Measurements from ENCODE around the gene GNG11.

The GNG11 gene

DNA sequence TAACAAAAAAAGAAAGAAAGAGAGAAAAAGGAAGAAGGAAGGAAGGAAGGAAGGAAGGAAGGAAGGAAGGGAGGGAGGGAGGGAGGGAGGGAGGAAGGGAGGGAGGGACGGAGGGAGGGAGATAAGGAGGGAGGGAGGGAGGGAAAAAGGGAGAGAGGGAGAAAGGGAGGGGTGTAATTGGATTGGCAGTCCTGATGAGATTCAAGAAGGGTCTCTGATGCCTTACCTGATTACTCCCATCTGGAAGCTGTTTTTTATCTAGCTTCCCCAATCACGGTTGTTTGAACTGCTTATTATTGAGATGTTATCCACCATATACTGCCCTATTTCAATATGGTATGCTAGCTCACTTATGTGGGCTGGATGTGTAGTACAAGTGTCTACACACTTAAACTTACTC, 27.3 kb downstream of the GNG11 start:
- no peak for ATAC-seq

DNA sequence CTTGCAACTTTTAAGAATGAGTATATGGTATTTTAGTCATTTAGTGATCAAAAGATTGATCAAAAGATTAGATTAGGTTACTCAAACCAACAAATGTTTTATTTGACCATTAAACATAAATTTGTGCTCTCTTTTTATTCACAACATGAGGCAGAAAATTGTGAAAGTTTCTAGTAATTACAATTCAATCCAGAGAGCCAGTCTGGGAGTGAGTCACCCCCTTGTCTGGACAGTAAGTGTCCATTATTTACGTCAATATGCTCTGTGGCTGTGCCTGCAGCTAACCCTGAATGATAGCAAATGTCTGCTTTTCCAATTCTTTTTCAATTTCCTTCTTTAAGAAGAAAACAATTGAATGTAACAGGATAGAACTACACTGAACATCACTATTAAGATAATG, 27.9 kb downstream of the GNG11 start:
- ATAC-seq, result no peak

DNA sequence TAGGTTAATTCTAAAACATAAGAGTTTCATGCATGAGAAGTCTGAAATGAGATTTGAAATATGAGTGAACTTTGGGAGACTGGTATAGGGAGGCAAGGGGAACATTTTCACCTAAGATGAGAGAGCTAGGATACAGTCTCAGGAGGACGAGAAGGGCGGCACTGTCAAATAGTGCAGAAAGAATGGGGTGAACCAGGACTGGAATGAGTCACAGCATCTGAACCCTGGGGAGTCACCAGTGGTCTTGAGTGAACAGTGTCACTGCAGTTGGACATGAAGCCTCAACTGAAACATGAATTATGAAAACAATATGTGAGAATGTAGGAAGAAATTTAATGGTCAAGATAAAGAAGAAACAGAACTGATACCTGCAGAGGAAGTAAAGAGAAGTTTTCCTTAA, 33.8 kb downstream of the GNG11 start:
- ATAC-seq, result no peak

DNA sequence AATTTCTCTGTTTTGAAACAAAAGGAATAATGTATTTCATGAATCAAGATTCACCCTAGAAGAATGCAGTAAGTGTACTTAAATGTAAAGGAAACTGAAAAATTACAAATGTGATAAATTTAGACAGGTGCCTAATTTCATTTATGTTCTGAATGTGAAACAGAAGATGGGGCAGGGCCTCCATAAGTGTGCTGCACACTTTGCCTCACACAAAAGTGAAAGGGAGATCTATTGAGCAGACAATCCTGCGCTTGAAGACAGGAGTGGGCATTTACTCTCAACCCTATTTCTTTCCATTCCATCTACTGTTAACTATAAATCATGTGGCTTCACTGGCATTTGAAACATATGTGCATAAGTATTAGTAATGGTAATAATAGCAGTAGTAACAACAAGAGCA, 36.2 kb downstream of the GNG11 start:
- ATAC-seq, result no peak

DNA sequence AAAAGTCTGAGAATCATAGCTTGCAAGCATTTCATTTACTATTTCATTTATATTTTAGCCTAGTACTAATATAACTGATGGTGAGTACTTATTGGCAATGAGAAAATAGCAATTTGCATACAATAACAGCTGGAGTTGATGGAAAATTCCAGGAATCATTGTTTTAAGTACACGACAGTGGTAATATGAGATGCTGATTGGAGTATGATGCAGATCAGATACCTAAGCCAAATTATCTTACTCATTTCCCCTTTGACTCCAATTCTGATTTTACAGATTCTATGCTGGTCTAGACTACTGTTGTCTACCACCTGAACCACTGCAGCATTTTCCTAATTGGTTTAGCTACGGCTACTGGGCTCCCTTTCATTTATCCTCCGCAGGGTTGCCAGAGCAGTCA, 36.7 kb downstream of the GNG11 start:
- ATAC-seq, result no peak

DNA sequence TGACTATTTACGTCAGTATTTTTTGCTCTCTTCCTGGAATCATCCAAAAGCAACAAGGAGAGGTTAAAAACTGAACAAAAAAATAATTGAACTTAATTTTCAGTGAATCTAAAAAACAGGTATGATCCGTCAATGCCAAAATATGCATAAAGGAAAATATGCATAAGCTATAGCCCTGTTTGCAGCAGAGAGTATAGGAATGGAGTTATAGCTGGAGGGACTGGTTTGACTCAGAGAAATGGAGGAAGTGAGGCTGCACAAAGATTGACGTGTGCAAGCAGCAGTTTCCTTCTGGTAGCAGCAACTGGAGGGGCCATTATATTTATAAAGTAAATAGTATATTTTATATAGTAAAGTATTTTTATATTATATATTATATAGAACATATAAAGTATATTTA, 37.1 kb downstream of the GNG11 start:
- ATAC-seq, result no peak

DNA sequence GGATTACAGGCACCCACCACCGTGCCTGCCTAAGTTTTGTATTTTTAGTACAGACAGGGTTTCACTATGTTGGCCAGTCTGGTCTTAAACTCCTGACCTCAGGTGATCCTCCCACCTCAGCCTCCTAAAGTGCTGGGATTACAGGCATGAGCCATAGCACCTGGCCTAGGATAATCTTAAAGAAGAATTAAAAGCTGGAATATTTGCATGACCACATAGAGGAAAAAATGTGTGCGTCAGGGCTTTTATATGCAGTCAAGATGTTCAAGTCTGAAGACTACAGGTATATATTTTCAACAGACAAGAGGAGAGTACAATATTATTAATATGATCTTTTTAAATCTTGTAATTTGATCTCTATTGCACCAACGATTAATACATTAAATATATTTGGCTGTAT, 39.5 kb downstream of the GNG11 start:
- no peak for ATAC-seq

DNA sequence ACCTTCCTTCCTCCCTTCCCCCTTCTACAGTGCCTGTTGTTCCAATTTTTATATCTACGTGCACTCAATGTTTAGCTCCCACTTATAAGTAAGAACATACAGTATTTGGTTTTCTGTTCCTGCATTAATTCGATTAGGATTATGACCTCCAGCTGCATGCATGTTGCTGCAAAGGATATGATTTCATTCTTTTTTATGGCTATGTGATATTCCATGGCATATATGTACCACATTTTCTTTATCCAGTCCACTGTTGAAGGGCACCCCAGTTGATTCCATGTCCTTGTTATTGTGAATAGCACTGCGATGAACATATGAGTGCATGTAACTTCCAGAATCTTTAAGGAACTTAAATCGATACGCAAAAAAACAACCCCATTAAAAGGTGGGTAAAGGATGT, 42.7 kb downstream of the GNG11 start:
- no peak for ATAC-seq

DNA sequence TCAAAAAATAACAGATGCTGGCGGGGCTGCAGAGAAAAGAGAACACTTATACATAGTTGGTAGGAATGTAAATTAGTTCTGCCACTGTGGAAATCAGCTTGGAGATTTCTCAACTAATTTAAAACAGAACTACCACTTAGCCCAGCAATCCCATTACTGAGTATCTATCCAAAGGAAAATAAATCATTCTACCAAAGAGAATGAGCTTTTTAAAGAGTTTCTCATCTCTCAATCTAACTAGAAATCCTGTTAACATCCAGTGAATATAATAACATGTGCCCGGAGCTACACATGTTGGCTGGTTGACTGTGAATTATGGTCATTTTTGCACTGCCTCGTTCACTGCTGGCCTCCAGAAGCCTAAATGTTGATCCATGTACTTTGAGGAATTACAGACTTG, 43.3 kb downstream of the GNG11 start:
- no peak for ATAC-seq

DNA sequence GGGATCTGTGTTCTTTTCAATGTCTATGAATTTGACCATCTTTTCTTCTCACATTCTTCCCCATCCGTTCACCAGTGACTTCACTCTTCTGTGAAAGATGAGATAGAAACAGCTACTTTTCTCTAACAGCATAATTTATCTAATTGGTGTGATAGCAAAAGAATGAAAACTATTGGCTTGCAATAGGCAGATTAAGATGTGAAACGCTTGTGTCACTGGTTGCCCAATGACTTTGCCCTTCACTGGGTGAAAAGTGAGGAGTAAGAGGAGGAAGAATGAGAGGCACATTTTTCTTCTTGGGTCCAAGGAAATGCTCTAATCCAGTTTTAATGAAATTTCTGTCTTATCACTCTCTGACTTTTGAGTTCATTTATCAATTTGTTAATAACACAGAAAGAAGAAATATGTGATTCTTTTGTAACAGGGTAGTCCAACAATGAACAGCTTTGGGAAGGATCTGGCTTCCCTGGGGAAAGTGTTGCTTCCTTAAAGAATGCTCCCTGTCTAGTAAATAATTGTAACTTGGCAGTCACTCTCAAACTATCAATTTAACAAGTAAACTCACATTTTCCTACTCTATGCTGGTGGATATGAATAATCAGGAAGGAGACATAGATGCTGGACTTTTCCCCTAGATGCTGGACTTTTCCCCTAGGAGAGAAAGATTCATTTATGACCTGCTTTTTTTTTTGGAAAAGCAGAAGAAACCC, 47.5 kb downstream of the GNG11 start:
- no peak for ATAC-seq

DNA sequence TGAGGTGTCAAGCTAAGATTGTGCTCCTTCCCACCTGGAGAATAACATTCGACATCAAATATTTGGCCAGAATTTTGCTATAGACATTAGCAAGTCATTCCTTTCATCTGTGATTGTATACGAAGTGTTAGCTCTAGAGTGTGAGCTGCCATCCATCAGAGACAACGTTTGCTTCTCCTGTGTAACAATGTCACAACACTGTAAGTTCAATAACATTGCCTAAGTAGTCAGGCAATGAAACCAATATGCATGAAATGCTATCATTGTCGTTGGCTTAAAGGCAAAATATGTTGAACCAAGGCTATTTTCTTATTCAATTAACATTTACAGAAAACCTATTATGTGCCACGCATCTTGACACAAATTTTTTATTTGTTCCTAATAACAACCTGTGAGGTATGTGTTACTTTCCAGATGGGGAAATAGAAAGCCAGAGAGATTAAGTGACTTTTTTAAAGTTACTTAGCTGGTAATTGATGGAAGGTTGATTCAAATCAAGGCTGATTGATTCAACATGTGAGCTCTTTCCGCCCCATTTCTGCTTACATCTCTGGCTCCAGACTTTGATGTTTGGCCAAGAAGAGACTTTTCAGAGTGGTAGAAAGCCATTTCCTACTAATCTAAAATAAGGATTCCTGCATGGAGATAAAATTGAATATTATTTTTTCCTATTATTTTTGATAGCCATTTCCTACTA, 50.6 kb downstream of the GNG11 start:
- ATAC-seq, result no peak

DNA sequence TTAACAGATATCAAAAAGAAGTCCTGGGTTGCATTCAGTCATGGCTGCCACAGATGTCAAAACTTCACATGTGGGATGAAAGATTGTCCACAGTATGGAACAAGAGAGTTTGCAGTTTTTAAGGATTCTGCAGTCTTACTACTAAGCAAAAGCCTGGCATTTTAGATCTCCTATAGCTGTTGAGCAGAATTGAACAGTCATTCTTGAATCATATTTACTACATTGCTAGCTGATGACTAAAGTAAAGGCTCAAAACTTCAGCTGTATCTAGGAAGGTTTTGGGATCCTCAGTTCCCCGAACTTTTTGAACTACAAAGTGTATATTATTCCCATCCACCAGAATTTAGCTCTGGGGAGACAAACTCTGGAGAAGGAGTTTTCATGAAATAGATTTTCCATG, 51.6 kb downstream of the GNG11 start:
- ATAC-seq, result no peak

DNA sequence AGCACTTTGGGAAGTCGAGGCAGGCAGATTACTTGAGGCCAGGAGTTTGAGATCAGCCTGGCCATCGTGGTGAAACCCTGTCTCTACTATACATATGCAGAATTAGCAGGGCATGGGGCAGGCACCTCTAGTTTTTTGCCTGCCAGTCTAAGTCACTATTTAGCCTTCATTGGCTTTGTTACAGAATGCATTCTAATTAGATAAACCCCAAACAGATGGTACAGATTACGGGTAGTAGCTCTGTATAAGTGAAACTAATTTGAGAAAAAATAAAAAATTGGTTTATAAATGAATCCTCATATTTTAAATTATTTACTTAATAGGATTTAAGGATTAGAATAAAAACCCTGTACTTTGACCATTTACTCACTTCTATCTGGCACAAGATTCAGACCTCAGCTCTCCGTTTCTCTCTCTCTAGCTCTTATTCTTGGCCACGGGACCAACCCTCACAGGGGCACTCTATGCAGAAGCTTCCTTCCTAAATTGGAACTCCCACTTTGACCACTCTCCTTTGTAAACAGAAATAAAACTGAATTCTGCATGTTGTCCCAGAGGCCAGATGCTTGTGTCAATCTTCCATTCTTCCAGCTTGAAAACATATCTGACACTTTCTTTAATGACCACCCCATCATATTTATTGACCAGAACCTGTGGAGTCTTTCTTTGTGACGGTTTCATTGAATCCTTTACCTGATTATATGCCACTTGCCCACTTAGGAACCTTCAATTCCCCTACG, 55.8 kb downstream of the GNG11 start:
- no peak for ATAC-seq
